OCI-LY1 (cell line): ENCODE measurements around the gene PHACTR2.

Experiments used
- EZH2 ChIP-seq: fragments of 200-600 bp; sonication (generic), shearing (Covaris generic); IDR thresholded peaks from 2 replicates; pipeline ENCODE4 v1.8.0; 2017; ENCODE audit warnings: borderline replicate concordance, mixed run types, mild to moderate bottlenecking, antibody characterized with exemption, low read length, moderate library complexity, mixed read lengths
- TF ChIP-seq, protein P1 (sequence below): fragments of 200-600 bp; sonication (generic), shearing (Covaris generic); IDR thresholded peaks from 2 replicates; pipeline ENCODE4 v1.5.1; 2017; ENCODE audit warnings: mild to moderate bottlenecking, antibody characterized with exemption, low read length, moderate library complexity, mixed read lengths

DNA sequence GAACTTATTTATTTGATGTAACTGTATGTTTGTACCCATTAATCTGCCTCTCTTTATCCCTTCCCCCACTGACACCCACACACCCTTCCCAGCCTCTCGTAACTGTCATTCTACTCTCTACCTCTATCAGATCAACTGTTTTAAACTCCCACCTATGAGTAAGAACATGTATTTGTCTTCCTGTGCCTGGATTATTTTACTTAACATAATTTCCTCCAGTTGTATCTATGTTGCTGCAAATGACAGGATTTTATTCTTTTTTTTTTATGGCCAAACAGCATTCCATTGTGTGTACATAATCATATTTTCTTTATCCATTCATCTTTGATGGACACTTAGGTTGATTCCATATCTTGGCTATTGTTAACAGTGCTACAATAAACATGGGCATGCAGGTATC, 49.3 kb downstream of the PHACTR2 start:
- TF ChIP-seq, protein P1, sequence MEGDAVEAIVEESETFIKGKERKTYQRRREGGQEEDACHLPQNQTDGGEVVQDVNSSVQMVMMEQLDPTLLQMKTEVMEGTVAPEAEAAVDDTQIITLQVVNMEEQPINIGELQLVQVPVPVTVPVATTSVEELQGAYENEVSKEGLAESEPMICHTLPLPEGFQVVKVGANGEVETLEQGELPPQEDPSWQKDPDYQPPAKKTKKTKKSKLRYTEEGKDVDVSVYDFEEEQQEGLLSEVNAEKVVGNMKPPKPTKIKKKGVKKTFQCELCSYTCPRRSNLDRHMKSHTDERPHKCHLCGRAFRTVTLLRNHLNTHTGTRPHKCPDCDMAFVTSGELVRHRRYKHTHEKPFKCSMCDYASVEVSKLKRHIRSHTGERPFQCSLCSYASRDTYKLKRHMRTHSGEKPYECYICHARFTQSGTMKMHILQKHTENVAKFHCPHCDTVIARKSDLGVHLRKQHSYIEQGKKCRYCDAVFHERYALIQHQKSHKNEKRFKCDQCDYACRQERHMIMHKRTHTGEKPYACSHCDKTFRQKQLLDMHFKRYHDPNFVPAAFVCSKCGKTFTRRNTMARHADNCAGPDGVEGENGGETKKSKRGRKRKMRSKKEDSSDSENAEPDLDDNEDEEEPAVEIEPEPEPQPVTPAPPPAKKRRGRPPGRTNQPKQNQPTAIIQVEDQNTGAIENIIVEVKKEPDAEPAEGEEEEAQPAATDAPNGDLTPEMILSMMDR, result no peak
- no peak for TF ChIP-seq EZH2
